Activated CD4-positive, alpha-beta T cell treated with anti-CD3 and anti-CD28 coated beads, Interleukin-2, amount 50 U/mL, for 48 hours (primary cell): ENCODE measurements around the gene MECP2.

ENCODE experiments used
- DNase-seq, 2 experiments: peaks; one replicate each; pipeline ENCODE4 v3.0.0-alpha.2; 2020

Gene MECP2

DNA sequence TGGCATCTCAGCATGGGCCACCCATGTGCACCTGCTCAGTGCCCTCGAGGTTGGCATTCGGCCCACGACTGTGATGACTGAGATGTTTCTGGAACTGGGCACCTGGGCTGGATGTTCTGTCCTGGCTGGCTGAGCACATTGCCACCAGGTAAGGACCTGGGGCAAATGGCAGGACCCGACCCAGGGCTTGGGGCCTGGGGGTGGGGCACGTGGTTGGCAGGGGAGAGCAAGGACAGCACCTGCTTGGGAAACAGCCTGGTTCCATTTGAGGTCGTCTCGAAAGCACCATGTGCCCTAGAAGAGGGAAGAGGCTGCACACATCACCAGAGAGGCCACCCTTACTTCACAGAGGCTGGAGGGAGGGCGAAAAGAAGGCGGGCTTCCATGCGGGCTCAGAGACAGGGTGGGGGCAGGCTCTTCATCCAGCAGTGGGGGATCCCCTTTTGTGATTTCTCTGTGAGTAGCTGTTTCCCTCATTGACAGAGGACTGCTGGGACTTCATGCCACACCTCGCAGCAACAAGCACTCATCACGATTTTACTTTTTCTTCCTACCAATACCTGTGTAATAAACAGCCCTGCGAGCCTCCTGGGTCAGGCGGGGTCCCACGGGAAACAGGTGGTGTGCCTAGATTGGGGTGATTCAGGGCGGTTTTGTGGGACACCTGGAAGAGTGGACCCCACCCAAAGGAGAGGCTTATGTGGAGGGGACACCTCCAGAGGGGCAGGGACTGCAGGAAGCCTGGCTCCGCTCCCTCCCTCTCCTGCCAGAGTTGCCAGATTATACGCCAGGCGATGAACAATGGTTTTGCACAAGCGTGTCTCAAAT lies 113.0 kb downstream of the MECP2 start:
- DNase-seq = peak in 1 of 2 experiments; percentile 64

DNA sequence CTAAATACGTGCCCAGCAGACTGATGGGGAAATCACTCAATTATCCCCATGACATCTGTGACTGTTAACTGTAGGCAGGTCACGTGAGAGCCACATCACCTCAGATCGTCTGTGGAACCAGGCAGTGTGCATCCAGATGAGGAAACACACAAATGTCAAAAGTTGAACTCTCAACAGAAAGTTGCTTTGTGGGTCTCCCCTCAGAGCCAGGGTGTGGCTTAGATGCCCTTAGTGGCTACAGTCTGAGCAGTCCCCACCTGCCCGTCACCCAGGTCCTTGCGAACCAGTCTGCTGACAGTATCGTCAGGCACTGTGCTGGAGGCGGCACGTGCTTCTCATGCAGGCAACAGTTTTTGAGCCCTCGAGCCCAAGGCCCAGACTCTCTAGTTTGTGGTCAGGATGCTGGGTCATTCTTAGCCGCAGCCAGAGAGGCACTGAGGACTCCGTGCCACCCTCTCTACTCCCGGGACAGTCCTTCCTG lies 114.2 kb downstream of the MECP2 start:
- peak in 1 of 2 experiments; percentile 21 for DNase-seq

DNA sequence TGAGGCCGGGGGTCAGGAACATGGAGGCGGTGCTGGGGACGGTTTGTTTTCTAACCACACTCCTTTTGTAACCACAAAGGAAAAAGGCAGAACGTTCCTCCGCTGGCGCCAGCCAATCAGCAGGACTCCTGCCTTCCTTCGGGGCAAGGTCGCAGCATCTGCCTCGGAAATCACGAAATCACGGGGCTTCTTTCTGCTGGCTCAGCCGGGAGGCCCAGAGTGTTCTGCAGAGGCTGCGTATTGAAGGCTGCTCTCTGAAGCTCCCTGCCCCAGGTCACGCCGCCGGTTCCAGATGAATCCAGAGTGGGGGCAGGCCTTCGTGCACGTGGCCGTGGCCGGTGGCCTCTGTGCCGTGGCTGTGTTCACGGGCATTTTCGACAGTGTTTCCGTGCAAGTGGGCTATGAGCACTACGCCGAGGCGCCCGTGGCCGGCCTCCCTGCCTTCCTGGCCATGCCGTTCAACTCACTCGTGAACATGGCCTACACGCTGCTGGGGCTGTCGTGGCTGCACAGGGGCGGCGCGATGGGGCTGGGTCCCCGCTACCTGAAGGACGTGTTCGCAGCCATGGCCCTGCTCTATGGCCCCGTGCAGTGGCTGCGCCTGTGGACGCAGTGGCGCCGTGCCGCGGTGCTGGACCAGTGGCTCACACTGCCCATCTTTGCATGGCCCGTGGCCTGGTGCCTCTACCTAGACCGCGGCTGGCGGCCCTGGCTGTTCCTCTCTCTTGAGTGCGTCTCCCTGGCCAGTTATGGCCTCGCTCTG lies 115.6 kb downstream of the MECP2 start:
- peak; percentile 72 to 80 for DNase-seq

DNA sequence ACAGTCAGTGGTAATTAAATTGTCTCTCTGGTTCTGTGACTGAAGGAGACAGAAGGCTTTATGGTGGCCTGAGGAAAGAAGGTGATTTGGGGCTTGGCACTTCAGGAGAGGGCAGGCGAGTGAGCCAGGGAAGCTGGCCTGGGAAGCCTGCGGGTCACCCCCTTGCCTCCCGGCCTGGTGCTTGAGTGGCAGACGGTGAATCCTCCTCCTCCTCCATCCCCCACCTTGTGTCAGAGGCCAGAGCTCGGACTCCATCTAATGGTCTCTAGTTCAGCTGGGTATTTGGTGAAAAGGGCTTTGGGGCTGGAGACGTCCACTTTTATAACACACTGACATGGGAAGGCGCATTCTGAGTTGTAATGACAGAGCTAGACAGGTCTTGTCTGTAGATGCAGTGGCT lies 116.3 kb downstream of the MECP2 start:
- no peak for DNase-seq

DNA sequence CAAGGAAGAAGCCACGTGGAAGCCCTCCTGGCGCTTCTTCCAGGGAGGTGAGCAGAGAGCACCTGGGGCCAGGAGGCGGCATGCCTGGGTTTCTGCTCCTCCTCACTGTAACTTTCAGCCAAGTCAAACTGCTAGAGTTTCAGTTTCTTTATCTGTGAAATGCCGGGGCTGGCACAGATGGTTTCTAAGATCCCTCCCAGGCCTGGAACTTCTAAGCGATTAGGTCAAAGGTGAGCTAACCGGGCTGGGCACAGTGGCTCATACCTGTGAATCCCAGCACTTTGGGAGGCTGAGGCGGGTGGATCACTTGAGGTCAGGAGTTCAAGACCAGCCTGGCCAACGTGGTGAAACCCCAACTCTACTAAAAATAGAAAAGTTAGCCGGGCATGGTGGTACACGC lies 117.1 kb downstream of the MECP2 start:
- peak in 1 of 2 experiments; percentile 35 for DNase-seq

DNA sequence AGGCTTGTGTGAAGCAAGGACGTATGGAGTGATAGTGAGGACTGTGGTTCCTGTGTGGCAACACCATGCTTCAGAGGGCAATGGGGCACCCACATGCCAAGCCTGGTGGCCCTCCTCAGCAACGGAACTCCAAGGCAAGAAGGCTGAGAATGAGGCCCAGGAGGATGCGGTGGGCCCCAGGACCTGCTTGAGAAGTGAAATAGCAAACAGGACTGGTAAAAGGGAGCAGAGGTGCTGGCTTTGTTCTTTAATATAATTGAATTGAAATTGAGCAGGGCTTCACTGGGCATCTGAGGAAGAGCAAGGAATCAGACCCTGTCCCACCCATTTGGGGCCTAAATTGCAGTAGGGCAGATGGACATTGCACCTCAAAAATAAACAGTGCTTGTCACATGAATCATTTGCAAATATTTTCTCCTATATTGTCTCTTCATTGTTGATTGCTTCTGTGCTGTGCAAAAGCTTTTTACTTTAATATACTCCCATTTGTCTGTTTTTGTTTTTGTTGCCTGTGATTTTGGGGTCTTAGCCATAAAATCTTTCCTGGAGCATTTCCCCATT lies 122.7 kb downstream of the MECP2 start:
- DNase-seq = no peak

DNA sequence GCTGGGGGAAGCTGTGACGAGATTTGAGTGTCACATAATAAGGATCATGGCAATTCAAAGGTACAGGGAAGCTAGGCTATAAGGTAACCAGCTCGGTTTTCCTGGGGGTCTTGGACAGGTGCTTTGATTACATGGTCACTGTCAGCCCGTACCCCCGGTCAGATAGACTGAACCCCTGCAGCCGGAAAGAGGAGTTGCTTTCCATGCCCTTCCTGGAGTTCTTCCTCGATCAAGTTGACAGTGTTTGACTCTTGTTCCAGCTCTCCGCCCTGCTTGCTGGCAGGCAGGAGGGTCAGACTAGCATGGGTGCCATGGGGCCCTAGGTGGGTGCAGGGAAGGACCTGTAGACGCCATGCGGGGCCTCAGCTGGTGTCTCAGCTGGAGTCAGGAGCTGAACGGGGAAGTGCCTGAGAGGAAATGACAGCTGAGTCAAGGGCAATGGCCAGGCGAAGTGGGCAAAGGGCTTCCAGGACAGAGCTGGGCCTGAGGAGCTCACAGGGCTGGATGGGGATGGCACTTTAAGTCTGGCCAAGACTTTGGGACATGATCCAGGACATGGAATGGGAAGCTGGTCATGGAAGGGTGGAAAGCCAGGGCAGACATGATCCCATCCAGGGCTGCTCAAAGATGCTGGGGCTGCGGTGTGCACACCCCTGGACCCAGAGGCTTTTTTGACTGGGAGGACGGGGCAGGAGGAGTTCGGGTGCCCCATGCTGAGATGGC lies 123.4 kb downstream of the MECP2 start:
- DNase-seq = no peak

DNA sequence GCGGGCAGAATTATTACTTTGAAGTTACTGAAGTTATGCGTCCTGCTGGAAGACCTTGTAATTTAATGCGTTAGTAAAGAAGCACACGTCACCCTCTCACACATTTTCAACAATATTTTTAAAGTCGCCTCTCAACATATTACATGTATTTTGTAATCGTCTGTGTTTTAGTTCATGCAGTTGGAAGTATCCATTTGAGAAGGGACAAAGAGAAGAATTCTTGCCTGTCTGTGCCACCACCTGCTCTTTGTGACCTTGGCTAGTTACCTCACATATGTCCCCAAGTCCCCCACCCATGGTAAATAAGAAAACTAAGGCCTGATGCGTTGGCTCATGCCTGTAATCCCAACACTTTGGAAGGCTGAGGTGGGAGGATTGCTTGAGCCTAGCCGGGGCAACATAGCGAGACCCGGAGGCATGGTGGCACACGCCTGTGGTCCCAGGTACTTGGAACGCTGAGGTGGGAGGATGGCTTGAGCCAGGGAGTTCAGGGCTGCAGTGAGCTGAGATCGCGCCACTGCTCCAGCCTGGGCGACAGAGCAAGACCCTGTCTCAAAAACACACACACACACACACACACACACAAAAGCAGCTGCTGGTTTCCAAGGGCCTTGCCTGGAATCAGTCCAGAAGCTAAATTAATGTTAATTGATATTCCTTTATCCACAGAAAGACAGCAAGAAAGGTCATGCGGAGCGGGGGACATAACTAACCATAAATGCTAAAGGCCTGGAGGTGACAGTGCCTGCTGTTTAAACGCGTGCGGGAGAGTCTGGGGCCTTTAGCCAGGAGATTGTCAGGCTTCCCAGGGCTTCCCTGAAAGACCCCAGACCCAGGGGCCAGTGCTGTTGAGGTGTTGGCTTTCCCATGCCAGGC lies 124.2 kb downstream of the MECP2 start:
- no peak for DNase-seq

DNA sequence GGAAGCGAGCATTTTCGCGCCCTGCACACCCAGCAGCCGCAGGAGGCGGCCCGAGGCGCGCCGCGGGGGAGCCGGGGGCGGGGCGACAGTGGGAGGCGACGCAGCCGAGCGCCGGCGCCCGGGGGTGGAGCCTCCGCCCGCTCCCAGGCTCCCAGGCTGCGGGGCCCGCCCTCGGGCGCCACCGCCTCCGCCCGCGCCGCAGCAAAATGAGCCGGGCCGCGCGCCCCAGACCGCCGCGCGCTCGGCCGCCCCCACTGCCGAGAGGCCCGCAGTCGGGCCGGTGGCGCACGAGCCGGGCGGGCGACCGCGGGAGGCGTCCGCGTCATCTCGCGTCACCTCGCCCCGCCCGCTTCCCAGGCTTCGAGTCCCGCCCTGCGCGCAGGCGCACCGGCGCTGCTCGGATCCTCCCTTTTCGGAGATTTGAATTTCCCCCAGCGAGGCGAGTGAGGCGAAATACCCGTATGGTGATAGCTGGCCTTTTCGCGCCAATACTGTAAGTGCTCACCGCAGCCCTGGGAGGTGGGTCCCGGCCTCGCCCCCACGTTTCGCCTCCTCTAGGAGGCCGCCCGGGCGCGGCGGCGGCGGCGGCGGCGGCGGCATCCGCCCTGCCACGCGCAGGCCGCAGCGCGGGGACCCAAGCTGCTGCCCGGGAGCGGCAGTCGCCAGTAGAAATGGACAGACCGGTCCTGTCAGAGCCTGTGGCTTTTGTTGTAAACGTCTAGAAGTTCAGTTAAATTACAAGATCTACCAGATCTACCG lies 125.0 kb downstream of the MECP2 start, which contains the start of gene TMEM187:
Gene TMEM187 (plus strand): TSS at position 387 of the 759 bp plus-strand sequence. CDS start 9,309 bp downstream, outside the sequence.
- DNase-seq = peak; percentile 85 to 88
